Astrocyte (in vitro differentiated cells and primary cell): ENCODE measurements around the gene GPR42. TPM values are rescaled to one million over a fixed set of nuclear protein-coding genes. Genes with fewer than 3 reads are reported as not detected.

ENCODE experiments used
- DNase-seq: peaks from one replicate; pipeline ENCODE4 v3.0.0-alpha.2; 2010; ENCODE audit warnings: low read depth
- FAIRE-seq: peaks from 2 replicates; lab custom pipeline; 2011; peaks lifted over from hg19 to GRCh38; lab: Jason Lieb, UNC
- H2AFZ ChIP-seq: 2 replicates; pipeline ENCODE4 v1.6.0; 2012; ENCODE audit warnings: low read depth, low read length, inconsistent platforms
- H3K27ac ChIP-seq: 2 replicates; pipeline ENCODE4 v1.5.1; 2011; ENCODE audit warnings: low read depth, low read length, inconsistent platforms
- H3K27me3 ChIP-seq: 2 replicates; pipeline ENCODE4 v1.6.0; 2011; ENCODE audit warnings: low read length, inconsistent platforms; ENCODE audit not compliant: insufficient read depth
- H3K36me3 ChIP-seq: 2 replicates; pipeline ENCODE4 v1.5.1; 2011; ENCODE audit warnings: low read length, inconsistent platforms; ENCODE audit not compliant: insufficient read depth
- H3K4me1 ChIP-seq: 2 replicates; pipeline ENCODE4 v1.5.1; 2011; ENCODE audit warnings: low read length, inconsistent platforms; ENCODE audit not compliant: insufficient read depth
- H3K4me2 ChIP-seq: 2 replicates; pipeline ENCODE4 v1.6.0; 2012; ENCODE audit warnings: low read length, inconsistent platforms
- H3K4me3 ChIP-seq: 2 replicates; pipeline ENCODE4 v1.5.1; 2011; ENCODE audit warnings: low read depth, mild to moderate bottlenecking, low read length, inconsistent platforms; ENCODE audit not compliant: insufficient read depth
- H3K79me2 ChIP-seq: 2 replicates; pipeline ENCODE4 v1.6.0; 2012; ENCODE audit warnings: mild to moderate bottlenecking, low read length, inconsistent platforms; ENCODE audit not compliant: insufficient read depth
- H3K9ac ChIP-seq: 2 replicates; pipeline ENCODE4 v1.6.0; 2012; ENCODE audit warnings: mild to moderate bottlenecking, low read length, inconsistent platforms
- H3K9me3 ChIP-seq: 2 replicates; pipeline ENCODE4 v1.5.1; 2012; ENCODE audit warnings: low read depth, mild to moderate bottlenecking, low read length, inconsistent platforms; ENCODE audit not compliant: insufficient read depth
- H4K20me1 ChIP-seq: 2 replicates; pipeline ENCODE4 v1.6.0; 2012; ENCODE audit warnings: low read length, inconsistent platforms; ENCODE audit not compliant: insufficient read depth
- H3K27ac Mint-ChIP-seq: one replicate; pipeline ENCODE4 v1.8.0; 2021; ENCODE audit warnings: mild to moderate bottlenecking, mixed read lengths; ENCODE audit not compliant: unreplicated experiment
- H3K27me3 Mint-ChIP-seq: one replicate; pipeline ENCODE4 v1.8.0; 2021; ENCODE audit warnings: low read depth, mixed read lengths; ENCODE audit not compliant: unreplicated experiment
- H3K36me3 Mint-ChIP-seq: one replicate; pipeline ENCODE4 v1.8.0; 2021; ENCODE audit warnings: low read depth, mixed read lengths; ENCODE audit not compliant: unreplicated experiment
- H3K4me1 Mint-ChIP-seq: one replicate; pipeline ENCODE4 v1.8.0; 2021; ENCODE audit warnings: low read depth, mixed read lengths; ENCODE audit not compliant: unreplicated experiment
- H3K4me3 Mint-ChIP-seq: one replicate; pipeline ENCODE4 v1.8.0; 2021; ENCODE audit warnings: mild to moderate bottlenecking, moderate library complexity, mixed read lengths; ENCODE audit not compliant: unreplicated experiment
- H3K9me3 Mint-ChIP-seq: one replicate; pipeline ENCODE4 v1.8.0; 2021; ENCODE audit warnings: mild to moderate bottlenecking, mixed read lengths; ENCODE audit not compliant: unreplicated experiment
- EZH2 ChIP-seq: IDR thresholded peaks from 2 replicates; pipeline ENCODE4 v1.6.1; 2012; ENCODE audit warnings: mild to moderate bottlenecking, low read length, inconsistent platforms; ENCODE audit not compliant: insufficient read depth
- total RNA-seq: library from RNA; stranded (reverse); gene quantifications from 2 replicates; pipeline ENCODE4 v1.2.1, GENCODE V29; 2021
- TF ChIP-seq, protein P1 (sequence below): IDR thresholded peaks from 2 replicates; pipeline ENCODE4 v1.5.1; 2011; ENCODE audit warnings: low read depth, mild to moderate bottlenecking, inconsistent platforms, low read length, moderate library complexity; ENCODE audit not compliant: insufficient read depth

GPR42 gene
- total RNA-seq, 1 donor from 2014 or later: not detected

DNA sequence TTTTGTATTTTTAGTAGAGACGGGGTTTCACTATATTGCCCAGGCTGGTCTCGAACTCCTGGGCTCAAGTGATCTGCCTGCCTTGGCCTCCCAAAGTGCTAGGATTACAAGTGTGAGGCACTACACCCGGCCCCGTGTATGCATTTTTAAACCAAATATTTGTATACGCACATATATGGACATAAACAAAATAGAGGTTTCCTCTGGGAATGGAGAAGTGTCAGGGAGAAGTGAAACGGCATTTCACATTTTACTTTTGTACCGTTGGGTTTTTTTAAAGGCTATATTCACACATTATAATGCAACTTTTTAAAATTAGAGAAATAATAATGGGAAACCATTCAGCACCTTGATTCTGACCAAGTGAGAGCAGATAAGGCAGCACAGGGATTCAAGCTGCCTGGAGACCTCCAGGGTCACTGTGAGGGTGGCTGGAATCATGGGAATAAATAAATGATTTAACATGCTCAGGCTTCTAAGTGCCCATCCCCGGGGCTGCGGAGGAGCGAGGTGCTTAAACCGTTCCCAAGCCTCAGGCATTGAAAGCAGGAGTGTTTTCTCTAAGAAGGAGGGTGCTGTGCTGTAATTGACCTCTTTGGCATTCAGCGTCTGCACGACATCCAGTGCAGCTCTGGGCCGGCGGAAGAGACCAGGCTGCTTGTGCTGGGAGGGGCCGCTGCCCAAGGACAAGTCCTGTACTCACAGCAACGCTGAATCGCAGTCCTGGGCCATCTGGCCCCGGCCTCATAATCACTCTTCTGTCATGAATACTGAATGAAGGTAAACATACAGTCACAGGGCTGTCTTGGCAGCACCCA is 24.7 kb downstream of the GPR42 start:
- no peak overlapping the region for H3K4me3 Mint-ChIP-seq
- DNase-seq (no peak), FAIRE-seq (no peak)
- Histone ChIP-seq H3K4me2 (no peak overlapping the region), H3K9ac (no peak overlapping the region), H3K4me3 (no peak overlapping the region), H3K36me3 (no peaks in the 10 kb centered on the region), H3K9me3 (no peaks in the 10 kb centered on the region), H3K79me2 (no peaks in the 10 kb centered on the region), H3K27me3 (no peaks in the 10 kb centered on the region), H2AFZ (no peak overlapping the region), H3K27ac (no peak overlapping the region), H3K4me1 (no peaks in the 10 kb centered on the region), H4K20me1 (no peaks in the 10 kb centered on the region)
- no peak for TF ChIP-seq EZH2
- TF ChIP-seq, protein P1, sequence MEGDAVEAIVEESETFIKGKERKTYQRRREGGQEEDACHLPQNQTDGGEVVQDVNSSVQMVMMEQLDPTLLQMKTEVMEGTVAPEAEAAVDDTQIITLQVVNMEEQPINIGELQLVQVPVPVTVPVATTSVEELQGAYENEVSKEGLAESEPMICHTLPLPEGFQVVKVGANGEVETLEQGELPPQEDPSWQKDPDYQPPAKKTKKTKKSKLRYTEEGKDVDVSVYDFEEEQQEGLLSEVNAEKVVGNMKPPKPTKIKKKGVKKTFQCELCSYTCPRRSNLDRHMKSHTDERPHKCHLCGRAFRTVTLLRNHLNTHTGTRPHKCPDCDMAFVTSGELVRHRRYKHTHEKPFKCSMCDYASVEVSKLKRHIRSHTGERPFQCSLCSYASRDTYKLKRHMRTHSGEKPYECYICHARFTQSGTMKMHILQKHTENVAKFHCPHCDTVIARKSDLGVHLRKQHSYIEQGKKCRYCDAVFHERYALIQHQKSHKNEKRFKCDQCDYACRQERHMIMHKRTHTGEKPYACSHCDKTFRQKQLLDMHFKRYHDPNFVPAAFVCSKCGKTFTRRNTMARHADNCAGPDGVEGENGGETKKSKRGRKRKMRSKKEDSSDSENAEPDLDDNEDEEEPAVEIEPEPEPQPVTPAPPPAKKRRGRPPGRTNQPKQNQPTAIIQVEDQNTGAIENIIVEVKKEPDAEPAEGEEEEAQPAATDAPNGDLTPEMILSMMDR: no peak
- no peaks in the 10 kb centered on the region for H3K36me3 Mint-ChIP-seq
- peaks cover 20% of the 10 kb centered on the region for H3K27me3 Mint-ChIP-seq
- H3K4me1 Mint-ChIP-seq: no peaks in the 10 kb centered on the region
- no peaks in the 10 kb centered on the region for H3K9me3 Mint-ChIP-seq
- no peak overlapping the region for H3K27ac Mint-ChIP-seq

DNA sequence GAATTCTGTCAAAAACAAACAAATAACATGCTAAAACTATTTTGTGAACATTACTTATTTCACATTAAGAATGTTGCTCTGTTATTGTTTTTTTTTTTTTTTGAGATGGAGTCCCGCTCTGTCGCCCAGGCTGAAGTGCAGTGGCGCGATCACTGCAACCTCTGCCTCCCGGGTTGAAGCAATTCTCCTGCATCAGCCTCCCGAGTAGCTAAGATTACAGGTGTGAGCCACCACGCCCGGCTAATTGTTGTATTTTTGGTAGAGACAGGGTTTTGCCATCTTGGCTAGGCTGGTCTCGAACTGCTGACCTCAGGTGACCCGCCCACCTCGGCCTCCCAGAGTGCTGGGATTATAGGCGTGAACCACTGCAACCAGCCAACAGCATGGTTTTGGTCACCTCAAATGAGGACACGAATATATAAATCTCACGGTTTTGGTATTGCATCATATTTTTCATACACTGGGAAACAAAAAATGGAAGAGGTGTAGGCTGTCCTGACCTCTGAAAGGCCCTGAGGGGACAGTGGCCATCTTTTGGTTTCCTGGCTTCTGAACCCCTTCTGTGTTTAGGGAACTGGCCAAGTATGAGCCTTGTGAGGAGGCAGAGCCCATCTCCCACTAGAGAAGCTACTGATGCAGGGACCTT is 25.5 kb downstream of the GPR42 start:
- no peaks in the 10 kb centered on the region for H3K9me3 Mint-ChIP-seq
- FAIRE-seq (no peak), DNase-seq (no peak)
- no peaks in the 10 kb centered on the region for H3K36me3 ChIP-seq
- no peak overlapping the region for H3K27ac ChIP-seq
- no peaks in the 10 kb centered on the region for H3K4me1 Mint-ChIP-seq
- no peak overlapping the region for H3K4me3 ChIP-seq
- peaks cover 13% of the 10 kb centered on the region for H3K27me3 Mint-ChIP-seq
- H2AFZ ChIP-seq: no peak overlapping the region
- H3K9ac ChIP-seq: no peak overlapping the region
- no peaks in the 10 kb centered on the region for H3K9me3 ChIP-seq
- no peaks in the 10 kb centered on the region for H3K36me3 Mint-ChIP-seq
- no peak overlapping the region for H3K4me2 ChIP-seq
- H4K20me1 ChIP-seq: no peaks in the 10 kb centered on the region
- no peaks in the 10 kb centered on the region for H3K79me2 ChIP-seq
- H3K4me1 ChIP-seq: no peaks in the 10 kb centered on the region
- no peak overlapping the region for H3K27ac Mint-ChIP-seq
- no peak overlapping the region for H3K4me3 Mint-ChIP-seq
- TF ChIP-seq EZH2: no peak
- no peaks in the 10 kb centered on the region for H3K27me3 ChIP-seq

DNA sequence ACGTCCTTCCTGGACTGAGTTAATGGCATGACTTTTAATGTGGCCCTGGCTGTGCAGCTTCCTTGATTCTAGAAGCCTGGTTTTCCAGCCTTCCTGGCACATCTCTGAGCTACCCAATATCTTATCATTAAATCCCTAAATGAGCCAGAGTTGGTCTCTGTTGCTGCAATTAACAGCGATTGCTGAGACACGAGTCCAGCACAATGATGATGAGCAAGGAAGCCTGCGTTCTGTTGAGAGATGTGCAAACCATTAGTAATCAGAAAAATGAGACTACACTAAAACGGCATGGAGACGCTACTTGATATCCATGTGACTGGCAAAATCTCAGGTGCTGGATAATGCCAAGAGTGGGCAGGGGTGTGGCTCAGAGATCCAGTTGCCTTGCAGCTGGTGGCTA is 26.2 kb downstream of the GPR42 start:
- H3K4me1 ChIP-seq: no peaks in the 10 kb centered on the region
- H3K9me3 Mint-ChIP-seq: no peaks in the 10 kb centered on the region
- no peaks in the 10 kb centered on the region for H3K36me3 ChIP-seq
- H3K27me3 ChIP-seq: no peaks in the 10 kb centered on the region
- no peak for DNase-seq
- H3K4me2 ChIP-seq: no peak overlapping the region
- no peaks in the 10 kb centered on the region for H3K9me3 ChIP-seq
- H3K4me1 Mint-ChIP-seq: no peaks in the 10 kb centered on the region
- FAIRE-seq: no peak
- H3K4me3 ChIP-seq: no peak overlapping the region
- H3K27ac Mint-ChIP-seq: no peak overlapping the region
- no peaks in the 10 kb centered on the region for H4K20me1 ChIP-seq
- no peak overlapping the region for H3K4me3 Mint-ChIP-seq
- peaks cover 13% of the 10 kb centered on the region for H3K27me3 Mint-ChIP-seq
- no peak overlapping the region for H3K9ac ChIP-seq
- H3K36me3 Mint-ChIP-seq: no peaks in the 10 kb centered on the region
- no peak for TF ChIP-seq EZH2
- TF ChIP-seq, protein P1: no peak
- H3K79me2 ChIP-seq: no peaks in the 10 kb centered on the region
- H3K27ac ChIP-seq: no peak overlapping the region
- no peak overlapping the region for H2AFZ ChIP-seq
